Measurements from ENCODE around the gene GNG14.

The GNG14 gene

DNA sequence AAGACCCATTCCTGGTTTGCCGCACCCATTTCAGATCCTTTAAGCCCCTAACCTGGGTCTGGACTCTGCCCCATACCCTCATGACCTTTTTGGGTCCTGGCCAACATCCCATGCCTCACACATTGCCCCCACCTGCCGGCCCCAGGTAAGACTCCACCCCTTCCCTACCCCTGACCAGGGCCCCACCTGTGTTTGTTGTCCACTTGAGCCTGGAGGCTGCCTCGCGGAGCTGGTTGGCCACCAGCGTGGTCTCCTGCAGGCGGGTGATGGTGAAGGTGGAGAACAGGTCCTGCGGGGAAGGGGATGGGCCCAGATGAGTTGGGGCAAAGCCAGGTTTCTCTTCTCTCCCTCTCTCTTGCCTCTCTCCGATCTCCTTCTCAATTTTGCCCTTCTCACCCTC, 40.8 kb upstream of the GNG14 start:
- TF ChIP-seq, protein P1, sequence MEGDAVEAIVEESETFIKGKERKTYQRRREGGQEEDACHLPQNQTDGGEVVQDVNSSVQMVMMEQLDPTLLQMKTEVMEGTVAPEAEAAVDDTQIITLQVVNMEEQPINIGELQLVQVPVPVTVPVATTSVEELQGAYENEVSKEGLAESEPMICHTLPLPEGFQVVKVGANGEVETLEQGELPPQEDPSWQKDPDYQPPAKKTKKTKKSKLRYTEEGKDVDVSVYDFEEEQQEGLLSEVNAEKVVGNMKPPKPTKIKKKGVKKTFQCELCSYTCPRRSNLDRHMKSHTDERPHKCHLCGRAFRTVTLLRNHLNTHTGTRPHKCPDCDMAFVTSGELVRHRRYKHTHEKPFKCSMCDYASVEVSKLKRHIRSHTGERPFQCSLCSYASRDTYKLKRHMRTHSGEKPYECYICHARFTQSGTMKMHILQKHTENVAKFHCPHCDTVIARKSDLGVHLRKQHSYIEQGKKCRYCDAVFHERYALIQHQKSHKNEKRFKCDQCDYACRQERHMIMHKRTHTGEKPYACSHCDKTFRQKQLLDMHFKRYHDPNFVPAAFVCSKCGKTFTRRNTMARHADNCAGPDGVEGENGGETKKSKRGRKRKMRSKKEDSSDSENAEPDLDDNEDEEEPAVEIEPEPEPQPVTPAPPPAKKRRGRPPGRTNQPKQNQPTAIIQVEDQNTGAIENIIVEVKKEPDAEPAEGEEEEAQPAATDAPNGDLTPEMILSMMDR (IDR thresholded peaks at IDR 0.05; ENCODE audit: extremely low read depth, missing control alignments): no peak
- DNase-seq (ENCODE audit: low spot score): no peak

DNA sequence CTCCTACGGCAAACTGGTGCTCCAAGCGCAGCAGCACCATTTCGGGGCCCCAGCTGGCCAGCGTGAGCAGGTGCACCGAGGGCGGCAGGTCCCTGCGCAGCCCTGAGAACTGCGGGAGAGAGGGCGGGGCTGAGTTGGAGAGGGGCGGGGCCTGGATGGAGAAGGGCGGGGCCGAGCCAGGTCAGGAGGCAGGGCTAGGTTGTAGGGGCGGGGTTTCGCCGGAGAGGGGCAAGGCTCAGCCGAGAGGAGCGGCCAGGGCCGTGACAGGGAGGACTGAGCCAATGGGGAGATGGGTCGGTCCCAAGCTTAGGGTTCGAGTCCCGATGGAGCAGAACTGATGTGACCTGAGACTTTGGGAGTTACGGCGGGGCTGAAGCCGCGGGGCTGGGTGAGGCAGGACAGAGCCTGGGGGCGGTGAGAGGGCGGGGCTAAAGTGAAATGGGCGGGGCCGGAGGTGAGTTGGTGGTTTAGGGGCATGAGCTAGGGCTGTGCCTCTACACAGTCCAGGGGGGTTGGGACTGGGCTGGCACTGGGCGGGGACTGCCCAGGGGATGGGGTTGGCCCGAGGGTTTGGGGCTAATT, 40.2 kb upstream of the GNG14 start:
- peak; percentile 77 for DNase-seq (ENCODE audit: low spot score)
- TF ChIP-seq, protein P1 (IDR thresholded peaks at IDR 0.05; ENCODE audit: extremely low read depth, missing control alignments): no peak

DNA sequence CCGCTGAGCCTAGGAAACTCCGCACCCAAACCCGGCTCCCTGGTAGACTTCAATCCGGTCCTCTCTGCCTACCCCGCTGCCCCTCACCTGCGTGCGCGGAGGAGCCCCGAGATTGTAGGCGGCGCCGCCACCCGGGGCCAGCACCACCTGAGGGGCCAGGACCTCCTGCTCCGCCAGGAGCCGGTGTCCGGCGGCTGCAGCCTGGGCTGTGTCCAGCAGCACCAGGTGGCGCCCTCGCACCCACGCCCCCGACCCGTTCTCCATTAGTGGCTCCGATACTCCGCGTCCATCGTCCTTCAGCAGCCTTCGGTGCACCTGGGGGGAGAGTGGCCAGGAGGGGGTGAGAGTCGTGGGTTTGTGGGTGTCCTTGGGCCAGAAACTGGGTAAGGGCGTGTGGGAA, 39.7 kb upstream of the GNG14 start:
- no peak for DNase-seq (ENCODE audit: low spot score)
- TF ChIP-seq, protein P1 (IDR thresholded peaks at IDR 0.05; ENCODE audit: extremely low read depth, missing control alignments): peak; percentile 1

DNA sequence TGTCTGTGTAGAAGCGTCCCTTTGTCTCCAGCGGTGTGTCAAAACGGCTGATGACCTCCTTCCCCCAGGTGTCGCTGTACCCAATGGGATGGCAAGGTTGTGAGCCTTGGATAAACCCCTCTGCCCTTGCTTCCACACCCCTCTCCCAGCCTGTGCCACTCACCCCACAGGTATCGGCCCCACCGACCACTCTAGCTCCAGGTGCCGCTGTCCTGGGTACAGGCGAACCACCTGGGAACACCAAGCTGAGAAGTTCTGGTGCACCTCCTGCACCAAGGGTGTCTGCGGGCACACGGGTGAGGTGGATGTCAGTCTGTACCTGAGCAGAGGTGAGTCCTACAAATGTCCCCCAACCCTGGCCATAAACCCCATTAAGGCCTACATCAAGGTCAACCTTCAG, 37.9 kb upstream of the GNG14 start:
- TF ChIP-seq, protein P1 (IDR thresholded peaks at IDR 0.05; ENCODE audit: extremely low read depth, missing control alignments): no peak
- DNase-seq (ENCODE audit: low spot score): no peak

DNA sequence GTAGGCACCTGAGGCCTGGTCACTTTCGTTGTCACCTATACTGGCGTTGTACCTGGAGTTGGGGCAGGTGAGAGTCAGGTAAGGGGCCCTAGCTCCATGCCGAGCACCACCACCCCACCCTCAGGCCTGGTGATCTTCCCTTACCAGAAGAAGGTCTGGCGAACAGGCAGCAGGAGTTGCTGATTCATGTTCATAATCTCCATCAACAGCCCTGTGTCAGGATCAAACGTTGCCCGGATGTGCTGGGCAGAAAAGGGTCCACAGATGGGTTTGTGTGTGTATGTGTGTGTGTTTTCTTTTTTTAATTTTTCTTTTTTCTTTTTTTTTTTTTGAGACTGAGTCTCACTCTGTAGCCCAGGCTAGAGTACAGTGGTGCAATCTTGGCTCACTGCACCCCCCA, 35.6 kb upstream of the GNG14 start:
- no peak for DNase-seq (ENCODE audit: low spot score)
- TF ChIP-seq, protein P1 (IDR thresholded peaks at IDR 0.05; ENCODE audit: extremely low read depth, missing control alignments): no peak

DNA sequence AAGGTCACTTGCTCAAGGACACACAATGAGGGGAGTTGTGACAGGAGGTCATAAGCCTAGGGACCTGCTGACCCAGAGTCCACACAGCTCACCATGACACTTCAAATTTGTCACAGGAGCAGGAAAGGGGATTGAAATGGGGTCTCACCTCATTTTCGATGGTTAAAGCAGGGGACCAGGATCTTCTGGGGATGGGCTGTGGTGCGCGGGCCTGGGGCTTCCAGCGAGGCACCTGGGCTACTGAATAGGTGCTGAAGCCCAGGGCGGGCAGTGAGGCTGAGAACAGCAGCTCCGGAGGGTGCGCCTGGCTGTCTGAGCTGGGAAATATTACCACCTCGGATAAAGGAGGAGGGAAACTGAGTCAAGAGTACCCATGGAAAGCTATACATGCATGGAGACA, 32.3 kb upstream of the GNG14 start:
- TF ChIP-seq, protein P1 (IDR thresholded peaks at IDR 0.05; ENCODE audit: extremely low read depth, missing control alignments): no peak
- no peak for DNase-seq (ENCODE audit: low spot score)

DNA sequence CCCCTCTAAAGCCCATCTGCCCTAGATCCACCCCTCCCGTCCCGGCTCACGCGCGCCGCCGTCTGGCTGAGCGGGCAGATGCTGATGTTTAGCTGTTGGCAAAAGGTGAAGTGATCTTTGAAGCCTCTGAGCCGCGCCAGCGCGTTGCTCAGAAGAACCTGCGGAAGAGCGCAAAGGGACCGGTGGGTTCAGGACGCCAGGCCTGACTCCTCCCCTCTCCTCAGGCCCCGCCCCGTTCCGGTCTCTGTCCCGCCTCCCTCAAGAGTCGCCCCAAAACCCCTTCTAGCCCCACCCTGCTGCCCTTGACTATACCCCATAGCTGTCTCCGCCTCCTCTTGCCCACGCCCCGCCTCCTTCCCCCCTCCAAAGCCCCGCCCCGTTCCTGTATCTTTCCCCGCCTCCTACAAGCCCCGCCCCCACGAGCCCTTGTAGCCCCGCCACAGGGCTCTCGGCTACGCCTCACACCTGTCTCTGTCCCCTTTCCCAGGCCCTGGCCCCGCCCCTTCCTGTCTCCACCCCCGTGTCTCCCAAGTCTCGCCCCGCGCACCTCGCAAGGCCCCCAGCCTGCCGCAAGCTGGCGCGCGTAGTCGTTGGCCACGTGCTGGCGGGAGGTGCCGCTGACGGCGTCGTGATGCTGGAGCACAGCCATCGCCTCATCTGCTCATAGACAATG, 30.8 kb upstream of the GNG14 start:
- DNase-seq (ENCODE audit: low spot score): no peak
- TF ChIP-seq, protein P1 (IDR thresholded peaks at IDR 0.05; ENCODE audit: extremely low read depth, missing control alignments): no peak

Data from GM20000 (cell line).